Activated effector memory CD4-positive, alpha-beta T cell treated with anti-CD3 and anti-CD28 coated beads, Interleukin-2, amount 50 U/mL, for 16 hours (primary cell): ENCODE measurements around the gene CASK.

Source experiments
- DNase-seq: peaks from one replicate; pipeline ENCODE4 v3.0.0-alpha.2; 2020

The CASK gene

GRCh38 chrX:41502004-41502403 lies 421.4 kb downstream of the CASK start:
- no peak for DNase-seq

GRCh38 chrX:41499984-41500383 lies 423.4 kb downstream of the CASK start:
- DNase-seq: no peak

- no peak for DNase-seq
Measured at GRCh38 chrX:41499195-41499594, 424.2 kb downstream of the CASK start.

- DNase-seq: no peak
Measured at GRCh38 chrX:41491267-41492004, 431.9 kb downstream of the CASK start.

- DNase-seq: no peak
Measured at GRCh38 chrX:41490446-41490845, 432.9 kb downstream of the CASK start.

GRCh38 chrX:41482154-41482850 lies 441.1 kb downstream of the CASK start:
- no peak for DNase-seq

GRCh38 chrX:41481264-41482109 lies 441.9 kb downstream of the CASK start:
- DNase-seq: no peak

- no peak for DNase-seq
Measured at GRCh38 chrX:41480508-41481260, 442.7 kb downstream of the CASK start.

- DNase-seq: no peak
Measured at GRCh38 chrX:41478381-41478911, 444.9 kb downstream of the CASK start.

GRCh38 chrX:41475591-41476241 lies 447.6 kb downstream of the CASK start:
- no peak for DNase-seq

GRCh38 chrX:41475191-41475590 lies 448.2 kb downstream of the CASK start:
- DNase-seq: no peak

GRCh38 chrX:41474726-41475100 lies 448.6 kb downstream of the CASK start:
- DNase-seq: no peak

GRCh38 chrX:41473936-41474725 lies 449.2 kb downstream of the CASK start:
- no peak for DNase-seq

- DNase-seq: no peak
Measured at GRCh38 chrX:41472231-41472815, 451.0 kb downstream of the CASK start.

- no peak for DNase-seq
Measured at GRCh38 chrX:41471786-41472185, 451.6 kb downstream of the CASK start.

- no peak for DNase-seq
Measured at GRCh38 chrX:41470706-41471105, 452.6 kb downstream of the CASK start.

- no peak for DNase-seq
Measured at GRCh38 chrX:41468647-41469323, 454.6 kb downstream of the CASK start.
